ENCODE data around the gene SH3BP4. TPM values are rescaled to one million over a fixed set of nuclear protein-coding genes. Genes with fewer than 3 reads are reported as not detected.

SH3BP4 gene
- total and polyA plus RNA-seq, 2 of the 8 experiments (the other 6 are each of a cell fraction or from before 2014, with no cell fraction given): 28.3 to 35.4 TPM

DNA sequence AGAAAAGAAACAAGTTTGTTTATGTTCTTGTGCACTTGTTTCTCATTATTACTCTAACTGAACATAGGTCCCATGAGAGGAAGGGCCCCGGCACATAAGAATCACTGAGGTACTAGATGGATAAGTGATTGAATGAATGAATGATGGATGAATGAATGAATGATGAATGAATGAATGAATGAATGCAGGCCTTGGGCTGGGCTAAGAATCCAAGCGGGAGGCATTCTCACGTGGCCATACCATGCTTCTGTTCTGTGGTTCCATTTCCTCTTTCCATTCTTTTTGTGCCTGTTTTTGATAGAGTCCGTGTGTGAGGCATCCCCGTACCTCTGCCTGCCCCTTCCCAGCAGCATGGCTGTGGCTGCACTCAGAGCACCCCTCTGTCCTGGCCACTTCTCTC is 94.8 kb downstream of the SH3BP4 start:
- no peak overlapping the region for H4K8ac ChIP-seq (ENCODE audit: extremely low read depth, insufficient read depth, low read length)
- POLR2A ChIA-PET (ENCODE audit: partially characterized antibody): no interaction called here
- peaks cover 17 to 34% (median 21%) of the 10 kb centered on the region in 4 experiments for H3K36me3 ChIP-seq (ENCODE audit: control insufficient read depth in 2 of 4, insufficient read depth in 4 of 4, low read length in 3 of 4)
- H3K56ac ChIP-seq (replicated peaks; ENCODE audit: insufficient read length, low read depth, low read length): no peak overlapping the region
- peaks cover 8% of the 10 kb centered on the region; the same call in 1 of the 2 replicates for H3K79me1 ChIP-seq (ENCODE audit: low read depth, low read length)
- H3K27ac ChIP-seq (ENCODE audit: low read depth, low read length): no peak overlapping the region
- peaks cover 0 to 24% of the 10 kb centered on the region in 2 experiments; a peak in 1 of 4 replicates for H3K79me2 ChIP-seq (ENCODE audit: control insufficient read depth in 1 of 2, insufficient read depth in 2 of 2, low read length in 2 of 2)
- H2AK5ac ChIP-seq (ENCODE audit: low read depth, low read length): no peak overlapping the region
- DNase-seq (ENCODE audit: low read depth in 1 of 2, low spot score in 2 of 2) (no peak), FAIRE-seq (no peak)
- H2BK5ac ChIP-seq (ENCODE audit: low read depth, low read length): no peak overlapping the region
- WGBS, 2 experiments (ENCODE audit: extremely low coverage in 1 of 2, insufficient coverage in 1 of 2, insufficient read length in 1 of 2, insufficient replicate concordance in 2 of 2, low coverage in 1 of 2, low lambda C conversion rate in 2 of 2, missing lambda C conversion rate in 1 of 2): 94% methylated on average over 5 of the region's 5 CpGs; no CpG with 5 or more reads in 1 of the 2 experiments
- no peak overlapping the region for H4K5ac ChIP-seq (ENCODE audit: insufficient read length, low read depth, low read length)
- H3K23ac ChIP-seq (ENCODE audit: insufficient read length): no peak overlapping the region
- H3K23me2 ChIP-seq (ENCODE audit: low read depth, low read length): no peaks in the 10 kb centered on the region
- no peak overlapping the region for H3K4me3 ChIP-seq (ENCODE audit: extremely low read depth in 1 of 4, insufficient read depth in 2 of 4, low read depth in 3 of 4, low read length in 4 of 4)
- no peak overlapping the region for H2BK15ac ChIP-seq (ENCODE audit: low read length)
- H3K4ac ChIP-seq (replicated peaks; ENCODE audit: insufficient read length, low read depth, low read length): no peak overlapping the region
- H3K9ac ChIP-seq (replicated peaks in 1 of 4; ENCODE audit: extremely low read depth in 1 of 4, low read depth in 3 of 4, low read length in 3 of 4): no peak overlapping the region
- no peak overlapping the region for H2BK120ac ChIP-seq (replicated peaks; ENCODE audit: low read depth, low read length)
- H3K18ac ChIP-seq (ENCODE audit: extremely low read depth, low read length): no peak overlapping the region
- no peak overlapping the region for H2AFZ ChIP-seq (ENCODE audit: low read length)
- H3K14ac ChIP-seq (ENCODE audit: insufficient read length): no peak overlapping the region
- H4K91ac ChIP-seq (replicated peaks; ENCODE audit: insufficient read length, low read length): no peak overlapping the region
- H3K4me1 ChIP-seq (replicated peaks in 1 of 4; ENCODE audit: control insufficient read depth in 3 of 4, insufficient read depth in 4 of 4, low read length in 3 of 4): no peaks in the 10 kb centered on the region; a peak in 2 of 7 replicates
- CTCF ChIA-PET (ENCODE audit: partially characterized antibody): no interaction called here
- no peaks in the 10 kb centered on the region; a peak in 1 of 7 replicates for H3K27me3 ChIP-seq (replicated peaks in 1 of 4; ENCODE audit: control insufficient read depth in 3 of 4, extremely low read depth in 1 of 4, insufficient read depth in 3 of 4, low read length in 3 of 4)
- no peak overlapping the region for H2BK20ac ChIP-seq (ENCODE audit: low read length)
- no peak overlapping the region for H3K4me2 ChIP-seq (ENCODE audit: insufficient read depth in 1 of 2, low read depth in 2 of 2, low read length in 2 of 2)
- no peaks in the 10 kb centered on the region for H3K9me3 ChIP-seq (ENCODE audit: insufficient read depth in 2 of 2, low read depth in 1 of 2, low read length in 1 of 2)
- no peak overlapping the region for H2BK12ac ChIP-seq (ENCODE audit: low read depth, low read length)
- H4K20me1 ChIP-seq (replicated peaks in 1 of 2; ENCODE audit: control insufficient read depth in 1 of 2, insufficient read depth in 2 of 2, low read length in 2 of 2): peaks cover 8 to 9% of the 10 kb centered on the region in 2 experiments
- no peak for TF ChIP-seq POLR2A (IDR thresholded peaks at IDR 0.05; ENCODE audit: control extremely low read depth in 1 of 2, low read depth in 2 of 2, low read length in 2 of 2)
- no peak for TF ChIP-seq SP1 (IDR thresholded peaks at IDR 0.05; ENCODE audit: low read depth, low read length)
- no peak for TF ChIP-seq KDM5A (IDR thresholded peaks at IDR 0.05; ENCODE audit: low read length)
- no peak for TF ChIP-seq KDM4A (IDR thresholded peaks at IDR 0.05; ENCODE audit: low read depth, low read length, severe bottlenecking)
- TF ChIP-seq BRCA1 (IDR thresholded peaks at IDR 0.05; ENCODE audit: low read depth, low read length): no peak
- no peak for TF ChIP-seq SRF (IDR thresholded peaks at IDR 0.05; ENCODE audit: low read depth, low read length)
- no peak for TF ChIP-seq TBP (IDR thresholded peaks at IDR 0.05; ENCODE audit: low read depth, low read length)
- TF ChIP-seq HDAC2 (IDR thresholded peaks at IDR 0.05; ENCODE audit: borderline replicate concordance in 1 of 2, low read depth in 2 of 2, low read length in 2 of 2): no peak
- no peak for TF ChIP-seq PHF8 (conservative IDR thresholded peaks at IDR 0.05; ENCODE audit: low read depth, low read length)
- TF ChIP-seq TCF12 (IDR thresholded peaks at IDR 0.05; ENCODE audit: low read depth, low read length): no peak
- TF ChIP-seq CBX5 (IDR thresholded peaks at IDR 0.05; ENCODE audit: low read depth, low read length): no peak
- no peak for TF ChIP-seq CHD2 (IDR thresholded peaks at IDR 0.05; ENCODE audit: low read length)
- no peak for TF ChIP-seq CBX8 (IDR thresholded peaks at IDR 0.05; ENCODE audit: borderline replicate concordance, low read depth, low read length)
- TF ChIP-seq, protein P1, sequence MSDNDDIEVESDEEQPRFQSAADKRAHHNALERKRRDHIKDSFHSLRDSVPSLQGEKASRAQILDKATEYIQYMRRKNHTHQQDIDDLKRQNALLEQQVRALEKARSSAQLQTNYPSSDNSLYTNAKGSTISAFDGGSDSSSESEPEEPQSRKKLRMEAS (IDR thresholded peaks at IDR 0.05): no peak
- no peak for TF ChIP-seq JUND (IDR thresholded peaks at IDR 0.05; ENCODE audit: low read length)
- TF ChIP-seq RBBP5 (IDR thresholded peaks at IDR 0.05; ENCODE audit: borderline replicate concordance, low read depth, low read length): no peak
